OCI-LY1 (cell line): ENCODE measurements around the gene TCF4.

Source experiments
- CTCF ChIP-seq: fragments of 200-600 bp; sonication (generic), shearing (Covaris generic); IDR thresholded peaks from 2 replicates; pipeline ENCODE4 v1.5.1; 2017; ENCODE audit warnings: mild to moderate bottlenecking, antibody characterized with exemption, low read length, moderate library complexity, mixed read lengths
- EZH2 ChIP-seq: fragments of 200-600 bp; sonication (generic), shearing (Covaris generic); IDR thresholded peaks from 2 replicates; pipeline ENCODE4 v1.8.0; 2017; ENCODE audit warnings: borderline replicate concordance, mixed run types, mild to moderate bottlenecking, antibody characterized with exemption, low read length, moderate library complexity, mixed read lengths

GRCh38 chr18:55499526-55499925 is 88.5 kb downstream of the TCF4 start:
- TF ChIP-seq CTCF (no peak), EZH2 (no peak)
